GM18861 (cell line): ENCODE measurements around the gene ZZZ3.
"Not testable (repeated sequence)": the region's sequence is repeated elsewhere in the genome, so short reads cannot be mapped to it uniquely, and the experiment has no call there.

Experiments used
- ATAC-seq: cut with Tn5 transposase; IDR thresholded peaks from one replicate; pipeline ENCODE4 v1.9.1; 2021; ENCODE audit not compliant: unreplicated experiment

ZZZ3 gene

DNA sequence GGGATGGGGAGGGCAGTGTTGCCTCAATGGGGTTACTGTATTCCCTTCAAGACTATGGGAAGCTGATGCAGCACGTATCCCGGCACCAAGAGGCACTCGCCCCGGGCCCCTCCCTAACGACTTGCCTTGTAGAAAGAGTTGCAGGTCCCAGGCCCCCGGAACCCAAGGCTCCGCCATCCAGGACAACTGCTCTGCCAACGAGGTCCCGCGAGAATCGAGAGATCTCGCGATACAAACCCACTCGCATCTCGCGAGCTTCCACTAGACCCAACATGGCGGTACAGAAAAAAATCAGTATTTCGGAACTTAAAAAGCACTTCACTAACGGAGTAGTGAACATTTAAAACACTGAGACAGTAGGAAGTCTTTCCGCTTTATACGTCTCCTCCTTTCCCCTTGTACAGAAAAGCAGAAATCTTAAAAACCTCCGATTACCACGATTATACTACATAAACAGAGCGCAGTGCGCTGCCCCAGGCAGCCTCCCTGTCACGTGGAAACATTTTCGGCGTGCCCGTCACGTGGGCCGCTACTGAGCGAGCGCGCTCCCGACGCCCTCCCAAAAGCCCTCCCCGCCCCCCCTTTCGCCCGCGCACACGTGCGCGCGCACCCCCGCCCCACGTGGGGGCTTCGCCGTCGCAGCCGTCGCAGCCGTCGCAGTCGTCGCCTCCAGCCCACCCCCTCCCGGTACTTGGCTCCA is at the start of gene ZZZ3:
Gene ZZZ3 (minus strand): TSS at position 199 of the 700 bp plus-strand sequence. CDS start 49,304 bp downstream, outside the sequence.
- ATAC-seq: peak; percentile 74

DNA sequence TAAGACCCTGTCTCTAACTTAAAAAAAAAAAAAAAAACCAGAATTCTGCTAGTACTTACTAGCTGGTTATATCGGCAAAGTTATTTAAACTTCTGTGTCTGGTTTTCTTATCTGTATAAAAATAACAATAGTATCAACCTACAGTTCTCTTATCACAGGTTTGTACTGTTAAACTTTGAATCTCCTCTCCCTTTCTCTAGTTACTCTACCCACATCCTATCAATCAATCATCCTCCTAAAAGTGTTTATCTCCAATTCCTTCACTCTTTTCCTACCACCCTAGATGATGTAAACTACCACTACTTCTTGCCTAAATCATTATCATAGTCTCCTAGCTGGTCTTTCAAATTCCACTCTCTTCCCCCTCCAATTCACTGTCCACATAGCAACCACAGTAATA is 49.6 kb upstream of the ZZZ3 start:
- no peak for ATAC-seq

DNA sequence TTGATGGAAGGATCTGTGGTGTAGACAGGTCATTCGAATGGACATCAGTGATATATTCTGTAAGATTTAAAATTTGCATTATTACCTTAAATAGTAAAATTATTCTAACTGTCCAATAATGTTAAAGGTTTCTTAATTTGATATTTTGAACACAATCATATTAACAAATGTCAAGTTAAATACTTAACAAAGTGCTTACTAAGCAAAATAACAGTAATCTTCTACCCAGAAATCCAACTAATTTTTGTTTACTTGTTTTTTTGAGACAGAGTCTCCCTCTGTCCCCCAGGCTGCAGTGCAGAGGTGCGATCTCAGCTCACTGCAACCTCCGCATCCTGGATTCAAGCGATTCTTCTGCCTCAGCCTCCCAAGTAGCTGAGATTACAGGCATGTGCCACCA is 43.2 kb upstream of the ZZZ3 start:
- ATAC-seq: no peak

DNA sequence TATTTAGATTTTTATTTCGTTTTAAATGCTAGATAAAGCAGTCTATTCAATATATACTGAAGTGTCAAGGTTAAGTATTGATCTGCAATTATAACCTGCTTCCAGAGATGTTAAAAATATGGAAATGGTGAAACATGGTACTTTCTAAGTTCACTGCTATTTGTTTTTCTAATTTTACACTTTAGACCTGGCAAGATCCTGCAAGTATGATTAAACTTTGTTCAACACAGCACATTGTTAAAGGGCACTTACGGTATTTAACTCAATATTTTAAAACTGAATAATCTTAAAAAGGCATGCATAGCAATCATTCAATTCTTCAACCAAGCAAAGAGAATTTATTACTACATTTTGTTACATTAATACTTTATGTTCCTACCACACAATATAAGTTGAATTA is 35.7 kb upstream of the ZZZ3 start:
- ATAC-seq: no peak

DNA sequence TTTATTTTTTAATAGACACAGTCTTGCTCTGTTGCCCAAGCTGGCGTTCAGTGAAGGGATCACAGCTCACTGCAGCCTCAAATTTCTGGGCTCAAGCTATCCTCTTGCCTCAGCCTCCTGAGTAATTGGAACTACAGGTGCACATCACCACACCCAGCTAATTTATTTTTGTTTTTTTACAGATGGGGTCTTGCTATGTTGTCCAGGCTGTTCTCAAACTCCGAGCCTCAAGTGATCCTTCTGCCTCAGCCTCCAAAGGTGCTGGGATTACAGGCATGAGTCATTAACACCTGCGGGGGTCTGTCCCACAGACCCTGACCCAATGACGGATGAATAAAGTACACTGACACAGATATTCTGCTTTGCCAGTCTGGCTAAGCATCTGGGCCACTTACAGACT is 33.6 kb upstream of the ZZZ3 start:
- ATAC-seq: no peak

DNA sequence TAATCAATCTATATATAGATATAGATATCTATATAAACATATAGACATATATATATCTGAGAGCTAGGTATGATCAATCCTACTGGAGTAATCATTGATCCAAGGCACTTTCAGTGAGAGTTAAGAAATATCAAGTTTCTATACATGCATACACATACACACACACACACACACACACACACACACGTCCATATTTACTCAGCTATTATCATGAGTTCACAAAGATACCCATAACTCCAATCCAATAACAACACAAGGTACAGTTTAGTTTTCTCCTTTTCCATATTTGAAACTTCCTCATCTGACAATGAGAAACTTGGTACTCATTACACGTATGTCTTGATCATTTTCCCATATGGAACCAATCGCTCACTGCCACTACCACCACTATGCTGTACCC is 27.3 kb upstream of the ZZZ3 start:
- no peak for ATAC-seq

DNA sequence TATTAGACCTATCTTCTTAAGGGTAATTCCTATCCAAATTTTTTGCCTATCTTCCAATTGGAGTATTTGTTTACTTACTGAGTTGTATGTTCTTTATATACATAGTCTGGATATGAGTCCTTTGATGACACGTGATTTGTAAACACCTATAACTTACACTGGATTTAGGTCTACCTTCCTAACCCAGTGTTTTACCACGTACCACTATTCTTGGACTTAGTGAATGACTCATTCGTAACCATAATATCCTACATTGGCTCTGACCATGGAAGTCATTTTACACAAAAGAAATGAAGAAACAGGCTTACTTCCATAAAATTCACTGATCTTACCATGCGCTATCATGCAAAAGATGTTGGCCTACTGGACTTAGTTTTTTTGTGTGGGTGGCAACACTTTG is 23.9 kb upstream of the ZZZ3 start:
- ATAC-seq: no peak

DNA sequence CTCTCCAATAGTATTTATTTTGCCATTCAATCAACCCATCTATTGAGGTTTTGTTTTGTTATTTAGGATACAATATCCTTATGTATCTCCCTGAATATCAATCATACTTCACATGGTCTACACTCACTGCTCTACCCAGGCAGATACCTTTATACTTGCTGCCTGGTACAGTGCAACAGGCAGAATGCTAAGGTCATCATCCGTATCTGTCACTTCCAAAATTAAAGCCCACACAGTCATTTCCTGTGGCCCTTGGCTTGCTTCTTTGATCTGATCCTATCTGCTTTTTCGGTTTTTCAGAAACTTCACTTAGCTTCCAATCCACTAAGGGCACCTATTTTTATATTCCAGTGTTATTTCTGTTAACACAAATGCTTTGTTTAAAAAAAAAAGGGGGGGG is 22.3 kb upstream of the ZZZ3 start:
- ATAC-seq: no peak

DNA sequence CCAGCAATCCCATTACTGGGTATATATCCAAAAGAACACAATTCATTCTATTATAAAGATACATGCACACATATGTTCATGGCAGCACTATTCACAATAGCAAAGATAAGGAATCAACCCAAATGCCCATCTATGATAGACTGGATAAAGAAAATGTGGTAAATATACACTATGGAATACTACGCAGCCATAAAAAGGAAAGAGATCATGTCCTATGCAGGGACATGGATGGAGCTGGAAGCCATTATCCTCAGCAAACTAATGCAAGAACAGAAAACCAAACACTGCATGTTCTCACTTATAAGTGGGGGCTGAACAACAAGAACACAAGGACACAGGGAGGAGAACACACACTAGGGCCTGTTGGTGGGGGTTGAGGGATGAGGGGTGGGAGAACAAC is 17.2 kb upstream of the ZZZ3 start:
- ATAC-seq: not testable (repeated sequence)

DNA sequence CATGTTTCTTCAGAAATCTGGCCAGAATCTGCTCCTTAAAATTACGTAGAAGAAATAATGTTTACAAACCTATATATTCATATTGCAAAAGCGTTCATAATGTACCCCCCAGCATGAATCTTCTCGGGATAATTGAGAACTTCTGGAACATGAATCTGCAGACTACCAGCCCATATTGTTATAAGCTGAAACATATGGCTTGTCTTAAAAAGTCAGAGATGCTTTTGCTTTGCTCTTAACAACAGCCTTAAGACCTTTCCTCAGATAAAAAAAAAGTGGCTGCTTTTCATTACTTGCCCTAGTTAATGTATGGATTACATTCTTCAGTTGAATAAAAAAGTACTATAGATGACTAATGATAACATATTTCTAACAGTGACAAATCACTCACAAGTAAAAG is 15.0 kb upstream of the ZZZ3 start:
- no peak for ATAC-seq

DNA sequence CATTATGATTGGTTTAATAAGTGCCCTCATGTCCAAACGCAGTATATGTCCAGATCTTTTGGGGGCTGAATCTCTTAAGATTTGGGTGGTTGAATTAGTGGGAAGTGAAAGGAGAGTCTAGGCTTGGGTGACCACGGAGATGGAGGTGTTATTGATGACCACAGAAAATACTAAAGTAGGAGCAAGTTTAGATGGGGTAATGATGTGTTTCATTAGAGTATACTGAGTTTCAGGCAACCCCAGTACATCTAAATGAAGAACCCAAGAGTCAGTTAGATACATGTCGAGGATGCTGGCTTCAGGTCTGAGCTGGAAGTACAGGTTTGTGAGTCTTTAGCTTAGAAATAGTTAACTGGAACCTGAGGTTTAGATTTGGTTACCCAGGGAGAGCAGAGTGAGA is 6.5 kb upstream of the ZZZ3 start:
- ATAC-seq: peak; percentile 35

DNA sequence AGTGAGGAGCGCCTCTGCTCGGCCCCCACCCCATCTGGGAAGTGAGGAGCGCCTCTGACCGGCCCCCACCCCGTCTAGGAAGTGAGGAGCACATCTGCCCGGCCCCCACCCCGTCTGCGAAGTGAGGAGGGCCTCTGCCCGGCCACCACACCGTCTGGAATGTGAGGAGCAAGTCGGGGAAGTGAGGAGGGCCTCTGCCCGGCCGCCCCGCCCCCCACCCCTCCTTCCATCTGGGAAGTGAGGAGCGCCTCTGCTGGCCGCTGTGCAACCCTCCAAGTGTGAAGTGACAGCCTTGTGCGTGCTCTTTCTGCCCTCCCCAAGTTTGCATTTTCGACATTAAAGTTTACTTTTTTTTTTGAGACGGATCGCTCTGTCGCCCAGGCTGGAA is 5.1 kb upstream of the ZZZ3 start:
- ATAC-seq: no peak

DNA sequence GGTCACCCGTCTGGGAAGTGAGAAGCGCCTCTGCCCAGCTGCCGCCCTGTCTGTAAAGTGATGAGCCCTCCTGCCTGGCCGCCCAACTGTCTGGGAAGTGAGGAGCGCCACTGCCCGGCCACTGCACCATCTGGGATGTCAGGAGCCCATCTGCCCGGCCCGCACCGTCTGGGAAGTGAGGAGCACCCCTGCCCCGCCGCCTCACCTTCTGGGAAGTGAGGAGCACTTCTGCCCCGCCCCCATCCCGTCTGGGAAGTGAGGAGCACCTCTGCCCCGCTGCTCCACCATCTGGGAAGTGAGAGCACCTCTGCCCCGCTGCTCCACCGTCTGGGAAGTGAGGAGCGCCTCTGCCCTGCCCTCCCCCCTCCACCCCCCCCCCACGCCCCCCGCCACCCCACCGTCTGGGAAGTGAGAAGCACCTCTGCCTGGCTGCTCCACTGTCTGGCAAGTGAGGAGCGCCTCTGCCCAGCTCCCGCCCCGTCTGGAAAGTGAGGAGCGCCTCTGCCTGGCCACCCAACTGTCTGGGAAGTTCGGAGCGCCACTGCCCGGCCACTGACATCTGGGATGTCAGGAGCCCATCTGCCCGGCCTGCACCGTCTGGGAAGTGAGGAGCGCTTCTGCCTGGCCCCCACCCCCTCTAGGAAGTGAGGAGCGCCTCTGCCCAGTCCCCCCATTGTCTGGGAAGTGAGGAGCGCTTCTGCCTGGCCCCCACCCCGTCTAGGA is 4.5 kb upstream of the ZZZ3 start:
- ATAC-seq: no peak

DNA sequence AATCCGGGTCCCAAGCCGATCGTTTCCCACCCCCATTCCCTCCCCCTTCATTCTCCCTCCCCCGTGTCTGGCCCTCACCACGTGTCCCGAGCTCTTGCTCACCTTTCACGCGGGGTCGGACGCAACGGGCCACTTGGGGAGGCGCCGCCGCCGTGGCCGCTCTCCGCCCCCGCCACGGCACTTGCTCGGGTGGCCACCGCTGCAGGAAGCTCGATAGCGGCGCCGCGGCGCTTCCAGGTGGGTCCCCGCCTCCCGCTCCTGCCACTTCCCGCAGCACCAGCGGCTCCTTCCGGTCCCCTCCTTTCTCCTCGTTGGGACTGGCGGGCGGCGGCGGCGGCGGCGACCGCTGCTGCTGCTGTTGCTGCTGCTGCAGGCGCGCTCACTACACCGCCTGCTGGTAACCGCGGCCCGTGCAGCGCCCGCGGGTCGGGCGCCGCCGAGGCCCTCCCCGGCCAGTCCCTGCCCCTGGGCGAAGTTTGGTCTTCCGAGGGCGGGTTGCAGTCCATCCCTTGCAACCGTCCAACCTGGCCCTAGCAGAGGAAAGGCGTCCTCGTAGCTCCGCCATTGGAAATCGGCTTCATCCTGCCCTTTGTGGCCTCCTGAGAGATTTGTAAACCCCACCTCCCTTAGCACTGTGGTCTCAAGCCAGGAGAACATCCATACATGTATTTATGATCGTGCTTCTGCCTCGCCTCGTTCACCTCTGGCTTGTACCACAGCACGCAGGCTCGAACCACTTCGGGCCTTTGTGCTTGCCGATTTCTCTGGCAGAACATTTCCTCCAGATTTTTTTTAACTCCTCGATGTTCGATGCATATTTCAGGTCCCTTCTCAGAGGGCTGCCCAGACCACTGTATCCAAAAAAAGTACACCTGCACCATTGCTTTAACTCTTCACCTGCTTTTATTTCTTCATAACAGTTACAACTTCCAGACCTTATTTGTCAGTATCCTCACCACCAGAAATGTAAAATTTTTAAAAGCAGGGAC is 996 bp upstream of the ZZZ3 start:
- peak; percentile 62 for ATAC-seq

DNA sequence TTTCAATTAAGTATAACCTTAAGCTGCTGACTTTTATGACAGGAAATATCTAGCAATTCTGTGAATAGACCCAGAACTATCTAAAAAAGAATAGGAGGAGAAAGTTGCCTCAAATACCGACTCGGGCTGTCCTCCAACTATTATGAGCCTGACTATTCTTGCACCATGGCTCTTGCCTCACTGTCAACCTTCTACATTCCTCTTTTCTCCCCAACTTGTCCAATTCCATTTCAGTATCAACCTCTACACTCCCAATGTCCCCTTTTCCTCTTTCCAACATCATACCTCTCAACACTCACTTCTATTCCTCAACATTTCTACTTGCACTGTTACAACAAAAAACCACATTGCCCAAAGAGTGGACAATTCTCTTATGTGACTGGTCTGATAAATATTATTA is 2.3 kb downstream of the ZZZ3 start:
- no peak for ATAC-seq

DNA sequence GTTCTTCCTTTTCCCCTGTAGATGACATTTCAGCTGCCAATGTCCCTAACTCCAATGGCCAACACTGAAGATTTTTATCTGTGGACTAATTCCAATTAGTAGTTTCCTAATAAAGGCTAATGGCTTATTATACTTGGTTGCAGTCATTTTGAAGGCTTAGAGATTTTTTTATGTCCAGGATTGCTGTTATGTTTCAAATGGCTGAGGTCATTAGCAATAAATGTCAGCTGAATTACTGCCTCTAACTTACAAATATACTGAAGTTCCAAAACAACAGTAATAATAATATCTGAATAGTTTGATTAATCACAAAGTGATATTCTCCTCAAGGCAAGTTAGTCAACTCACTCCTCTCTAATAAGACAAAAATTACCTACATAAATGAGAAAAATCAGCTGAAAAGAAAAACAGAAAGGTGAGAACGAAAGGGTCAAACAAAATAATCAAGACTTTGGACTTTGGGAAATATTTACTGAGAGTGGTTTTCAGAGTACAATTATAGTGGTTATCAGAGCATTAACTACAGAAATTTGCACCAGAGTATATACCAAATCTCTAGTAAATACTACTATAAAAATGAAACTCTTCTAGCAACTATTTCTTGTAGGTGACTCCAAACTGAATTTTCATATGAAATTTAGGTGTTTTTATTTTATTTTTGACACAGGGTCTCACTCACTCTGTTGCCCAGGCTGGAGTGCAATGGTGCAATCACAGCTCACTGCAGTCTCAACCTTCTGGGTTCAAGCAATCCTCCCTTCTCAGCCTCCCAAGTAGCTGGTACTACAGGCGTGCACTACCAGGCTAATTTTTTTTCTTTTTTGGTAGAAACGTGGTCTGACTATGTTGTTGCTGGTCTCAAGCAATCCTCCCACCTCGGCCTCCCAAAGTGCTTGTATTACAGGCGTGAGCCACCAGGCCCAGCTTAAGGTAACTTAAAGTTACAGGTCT is 3.5 kb downstream of the ZZZ3 start:
- no peak for ATAC-seq

DNA sequence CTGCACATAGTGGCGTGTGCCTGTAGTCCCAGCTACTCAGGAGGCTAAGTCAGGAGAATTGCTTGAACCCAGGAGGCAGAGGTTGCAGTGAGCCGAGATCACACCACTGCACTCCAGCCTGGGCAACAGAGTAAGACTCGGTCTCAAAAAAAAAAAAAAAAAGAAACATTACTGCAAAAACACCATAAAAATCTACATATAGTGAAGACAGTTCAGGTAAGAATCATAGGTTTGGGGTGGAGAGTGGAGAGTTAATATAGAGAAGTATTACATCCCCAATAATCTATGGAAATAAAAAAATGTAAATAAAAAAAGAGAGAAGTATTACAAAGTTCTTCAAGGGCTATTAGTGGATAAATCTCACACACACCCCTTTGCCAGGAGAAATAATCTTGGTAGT is 7.7 kb downstream of the ZZZ3 start:
- not testable (repeated sequence) for ATAC-seq

DNA sequence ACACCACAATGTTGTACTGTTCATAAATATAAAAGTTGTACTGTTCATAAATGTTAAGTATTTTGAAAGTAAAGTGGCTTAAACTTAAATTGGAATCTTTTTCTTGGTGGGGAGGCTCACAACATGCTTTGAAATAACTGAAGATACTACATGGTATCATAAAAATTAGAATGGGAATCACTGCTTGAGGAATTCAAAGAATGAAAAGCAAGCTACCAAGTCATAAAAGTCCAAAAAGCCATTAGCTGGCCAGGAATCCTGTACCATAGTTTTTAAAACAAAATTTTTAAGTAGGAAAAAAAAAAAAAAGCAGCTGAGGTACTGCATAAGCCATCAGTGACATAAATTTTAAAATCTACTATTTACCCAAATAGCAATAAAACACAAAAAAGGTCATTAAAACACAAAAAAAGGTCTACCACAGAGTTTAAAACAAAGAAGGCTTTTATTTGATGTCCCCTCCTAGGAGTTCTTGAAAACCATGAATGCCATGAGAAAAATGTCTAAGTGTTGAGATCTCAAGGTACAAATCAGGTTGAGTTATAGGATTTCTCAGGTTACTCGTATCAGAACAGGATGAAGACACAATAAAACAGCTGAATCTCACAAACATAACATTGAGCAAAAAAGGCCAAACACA is 8.6 kb downstream of the ZZZ3 start:
- no peak for ATAC-seq

DNA sequence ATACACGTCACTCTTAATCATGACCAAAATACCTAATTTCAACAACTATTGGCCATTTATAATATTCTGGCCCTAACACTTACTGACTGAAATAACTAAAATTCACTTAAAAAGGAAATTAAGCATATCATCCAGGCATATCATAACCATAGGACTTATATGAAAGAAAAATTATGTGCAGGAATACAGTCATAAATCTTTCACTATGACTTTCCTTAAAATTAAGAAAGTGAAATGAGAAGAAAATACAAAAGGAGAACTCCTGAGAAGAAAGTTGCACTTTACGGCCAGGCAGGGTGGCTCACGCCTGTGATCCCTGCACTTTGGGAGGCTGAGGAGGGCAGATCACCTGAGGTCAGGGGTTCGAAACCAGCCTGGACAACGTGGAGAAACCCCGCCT is 9.4 kb downstream of the ZZZ3 start:
- ATAC-seq: no peak

DNA sequence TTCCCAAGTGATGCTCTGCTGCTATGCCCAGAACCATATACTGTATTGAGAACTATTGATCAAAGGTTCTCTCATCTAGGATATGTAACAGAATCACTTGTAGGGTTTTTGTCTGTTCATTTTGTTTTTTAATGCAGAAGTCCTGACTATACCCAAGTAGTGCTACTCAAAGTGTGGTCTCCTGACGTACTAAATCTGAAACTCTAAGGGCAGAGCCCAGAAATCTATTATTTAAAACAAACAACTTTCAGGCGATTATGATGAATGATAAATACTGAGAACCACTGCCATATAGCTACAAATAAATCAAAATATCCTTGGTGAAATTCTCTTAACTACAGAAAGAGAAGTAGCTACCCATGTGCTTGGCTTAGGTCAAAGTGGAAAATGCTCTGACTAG is 10.1 kb downstream of the ZZZ3 start:
- ATAC-seq: peak; percentile 47
